Upper lobe of left lung (tissue), 4 donors: ENCODE results near the gene FAM216B.

ENCODE experiments used
- CTCF ChIP-seq, 6 experiments: fragments of 450-650 bp in 4 of 6; fragments of 200-600 bp in 2 of 6; sonication (generic) in 2 of 6; IDR thresholded peaks; one replicate each; pipeline ENCODE4 v1.5.1; 2016 to 2019; ENCODE audit warnings: antibody characterized with exemption in 6 of 6
- POLR2A ChIP-seq, 4 donors: fragments of 450-650 bp; IDR thresholded peaks; one replicate each; pipeline ENCODE4 v1.5.1; 2016 to 2017; ENCODE audit warnings: antibody characterized with exemption in 4 of 4, mild to moderate bottlenecking in 2 of 4

- TF ChIP-seq CTCF (IDR thresholded peaks at IDR 0.05) (no peak), POLR2A (IDR thresholded peaks at IDR 0.05) (no peak)
Observed at GRCh38 chr13:42752731-42753130, 28.7 kb upstream of the FAM216B start.
